Nephron (organoid): ENCODE measurements around the gene PODXL.

ENCODE experiments used
- H3K27ac Mint-ChIP-seq, 3 experiments: 2 replicates each; pipeline ENCODE4 v1.8.0; 2020; ENCODE audit warnings: mixed read lengths in 3 of 3, mild to moderate bottlenecking in 2 of 3, moderate library complexity in 1 of 3
- H3K27me3 Mint-ChIP-seq: 2 replicates; pipeline ENCODE4 v1.8.0; 2021; ENCODE audit warnings: low read depth, mild to moderate bottlenecking, moderate library complexity, mixed read lengths
- H3K36me3 Mint-ChIP-seq: 2 replicates; pipeline ENCODE4 v1.8.0; 2020; ENCODE audit warnings: low read depth, mixed read lengths
- H3K4me1 Mint-ChIP-seq: 2 replicates; pipeline ENCODE4 v1.8.0; 2020; ENCODE audit warnings: mixed read lengths
- H3K4me3 Mint-ChIP-seq, 3 experiments: 2 replicates each; pipeline ENCODE4 v1.8.0; 2020; ENCODE audit warnings: mild to moderate bottlenecking in 3 of 3, mixed read lengths in 3 of 3, moderate library complexity in 2 of 3
- H3K9me3 Mint-ChIP-seq: 2 replicates; pipeline ENCODE4 v1.8.0; 2020; ENCODE audit warnings: mixed read lengths
- CTCF ChIP-seq, 3 experiments: fragments of 200-600 bp; sonication (generic); IDR thresholded peaks; one replicate each; pipeline ENCODE4 v1.5.0; 2021; ENCODE audit warnings: antibody characterized with exemption in 3 of 3; ENCODE audit not compliant: unreplicated experiment in 3 of 3

Gene PODXL

GRCh38 chr7:131556053-131556908 lies at the start of gene PODXL:
PODXL (minus strand) TSS chr7:131556628; CDS start chr7:131556359, 269 bp downstream.
- TF ChIP-seq CTCF (IDR thresholded peaks at IDR 0.05; ENCODE audit: unreplicated experiment in 3 of 3) = no peak
- Mint-ChIP-seq H3K36me3 (peaks cover 20% of the 10 kb centered on the region), H3K27me3 (peaks cover 69% of the 10 kb centered on the region), H3K4me3 (peak within 1 kb of the TSS; percentile 82 to 88 (median 87)), H3K9me3 (no peaks in the 10 kb centered on the region), H3K4me1 (peaks cover 6% of the 10 kb centered on the region), H3K27ac (peak within 1 kb of the TSS; percentile 18 to 91 (median 73))

- H3K9me3 Mint-ChIP-seq = no peaks in the 10 kb centered on the region
- peak overlapping the region in 2 of 3 experiments; percentile 56 to 68 for H3K27ac Mint-ChIP-seq
- no peak overlapping the region for H3K4me3 Mint-ChIP-seq
- H3K36me3 Mint-ChIP-seq = no peaks in the 10 kb centered on the region
- H3K4me1 Mint-ChIP-seq = peaks cover 60% of the 10 kb centered on the region
- no peak for TF ChIP-seq CTCF (IDR thresholded peaks at IDR 0.05; ENCODE audit: unreplicated experiment in 3 of 3)
- peaks cover 31% of the 10 kb centered on the region for H3K27me3 Mint-ChIP-seq
Observed at GRCh38 chr7:131605280-131605878, 49.0 kb upstream of the PODXL start.

- Mint-ChIP-seq H3K27ac (peak overlapping the region in 1 of 3 experiments; percentile 46), H3K27me3 (peaks cover 31% of the 10 kb centered on the region), H3K4me1 (peaks cover 62% of the 10 kb centered on the region), H3K36me3 (no peaks in the 10 kb centered on the region), H3K9me3 (no peaks in the 10 kb centered on the region), H3K4me3 (no peak overlapping the region)
- no peak for TF ChIP-seq CTCF (IDR thresholded peaks at IDR 0.05; ENCODE audit: unreplicated experiment in 3 of 3)
Observed at GRCh38 chr7:131604841-131605279, 48.4 kb upstream of the PODXL start.

- Mint-ChIP-seq H3K36me3 (no peaks in the 10 kb centered on the region), H3K27me3 (peaks cover 31% of the 10 kb centered on the region), H3K4me1 (peaks cover 58% of the 10 kb centered on the region), H3K4me3 (no peak overlapping the region), H3K9me3 (no peaks in the 10 kb centered on the region), H3K27ac (no peak overlapping the region)
- TF ChIP-seq CTCF (IDR thresholded peaks at IDR 0.05; ENCODE audit: unreplicated experiment in 3 of 3) = no peak
Observed at GRCh38 chr7:131603932-131604331, 47.5 kb upstream of the PODXL start.

GRCh38 chr7:131602994-131603372 lies 46.6 kb upstream of the PODXL start:
- no peaks in the 10 kb centered on the region for H3K9me3 Mint-ChIP-seq
- H3K27ac Mint-ChIP-seq = no peak overlapping the region
- no peak overlapping the region for H3K4me3 Mint-ChIP-seq
- H3K4me1 Mint-ChIP-seq = peaks cover 54% of the 10 kb centered on the region
- no peaks in the 10 kb centered on the region for H3K36me3 Mint-ChIP-seq
- TF ChIP-seq CTCF (IDR thresholded peaks at IDR 0.05; ENCODE audit: unreplicated experiment in 3 of 3) = no peak
- peaks cover 31% of the 10 kb centered on the region for H3K27me3 Mint-ChIP-seq
